ENCODE data around the gene FKBP2. TPM values are rescaled to one million over a fixed set of nuclear protein-coding genes. Genes with fewer than 3 reads are reported as not detected.

The FKBP2 gene
- total RNA-seq, 1 donor from 2014 or later = 56.2 TPM

DNA sequence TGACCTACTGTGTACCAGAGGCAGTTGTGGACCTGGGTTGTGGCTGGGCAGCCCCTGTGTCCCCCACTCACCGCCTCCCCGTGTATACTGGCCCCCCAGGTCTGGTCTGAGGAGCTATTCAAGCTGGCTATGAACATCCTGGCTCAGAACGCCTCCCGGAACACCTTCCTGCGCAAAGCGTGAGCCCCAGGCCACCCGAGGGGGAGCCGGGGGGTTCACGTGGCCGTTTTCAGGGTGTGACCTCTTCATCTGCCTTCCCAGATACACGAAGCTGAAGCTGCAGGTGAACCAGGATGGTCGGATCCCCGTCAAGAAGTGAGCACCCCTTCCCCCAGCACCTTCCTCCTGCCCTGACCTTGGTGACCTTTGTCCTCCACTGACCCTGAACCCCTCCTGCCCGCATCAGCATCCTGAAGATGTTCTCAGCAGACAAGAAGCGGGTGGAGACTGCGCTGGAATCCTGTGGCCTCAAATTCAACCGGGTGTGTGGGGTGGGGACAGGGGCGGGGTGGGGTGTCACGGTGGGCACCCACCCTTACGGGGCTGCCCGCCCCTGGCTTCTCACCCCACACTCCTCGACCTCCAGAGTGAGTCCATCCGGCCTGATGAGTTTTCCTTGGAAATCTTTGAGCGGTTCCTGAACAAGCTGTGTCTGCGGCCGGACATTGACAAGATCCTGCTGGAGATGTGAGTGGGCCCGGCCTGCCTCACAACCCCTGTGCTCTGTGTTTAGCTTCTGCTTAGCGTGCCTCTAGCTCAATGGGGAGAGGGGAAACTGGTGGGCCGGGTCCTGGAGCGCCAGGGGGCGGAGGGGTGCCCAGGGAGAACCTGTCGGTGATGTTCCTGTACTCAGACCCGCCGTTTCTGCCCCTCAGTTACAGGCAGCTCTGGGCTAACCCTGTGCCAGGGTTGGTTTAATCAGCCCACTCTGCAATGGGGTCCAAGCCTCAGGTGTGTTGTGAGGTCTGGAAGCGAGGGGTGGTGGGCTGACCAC lies 14.5 kb downstream of the FKBP2 start:
- ATAC-seq (no peak), DNase-seq (ENCODE audit: low spot score) (no peak)
- intact Hi-C loops (cut with DNase I) = no loop called here

DNA sequence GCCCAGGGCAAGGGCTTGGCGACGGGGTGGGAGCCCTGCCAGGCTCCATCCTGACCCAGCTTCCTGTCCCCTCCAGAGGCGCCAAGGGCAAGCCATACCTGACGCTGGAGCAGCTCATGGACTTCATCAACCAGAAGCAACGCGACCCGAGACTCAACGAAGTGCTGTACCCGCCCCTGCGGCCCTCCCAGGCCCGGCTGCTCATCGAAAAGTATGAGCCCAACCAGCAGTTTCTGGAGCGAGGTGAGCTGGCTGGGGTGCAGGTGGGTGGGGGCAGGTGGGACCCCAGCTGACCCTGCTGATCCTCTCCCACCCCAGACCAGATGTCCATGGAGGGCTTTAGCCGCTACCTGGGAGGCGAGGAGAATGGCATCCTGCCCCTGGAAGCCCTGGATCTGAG lies 15.4 kb downstream of the FKBP2 start:
- ATAC-seq (no peak), DNase-seq (ENCODE audit: low spot score) (no peak)
- intact Hi-C loops (cut with DNase I) = no loop called here

DNA sequence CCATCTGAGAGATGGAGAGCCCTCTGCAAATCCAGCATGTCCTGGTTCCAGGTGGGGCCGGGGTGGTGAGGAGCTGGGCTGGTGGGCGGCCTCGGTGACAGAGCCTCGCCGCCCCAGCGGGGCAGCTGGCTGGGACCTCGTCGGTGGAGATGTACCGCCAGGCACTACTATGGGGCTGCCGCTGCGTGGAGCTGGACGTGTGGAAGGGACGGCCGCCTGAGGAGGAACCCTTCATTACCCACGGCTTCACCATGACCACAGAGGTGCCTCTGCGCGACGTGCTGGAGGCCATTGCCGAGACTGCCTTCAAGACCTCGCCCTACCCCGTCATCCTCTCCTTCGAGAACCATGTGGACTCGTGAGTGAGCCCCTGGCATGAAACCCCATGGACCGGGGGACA lies 17.5 kb downstream of the FKBP2 start:
- DNase-seq (ENCODE audit: low spot score) (no peak), ATAC-seq (no peak)
- intact Hi-C loops (cut with DNase I) = no loop called here

DNA sequence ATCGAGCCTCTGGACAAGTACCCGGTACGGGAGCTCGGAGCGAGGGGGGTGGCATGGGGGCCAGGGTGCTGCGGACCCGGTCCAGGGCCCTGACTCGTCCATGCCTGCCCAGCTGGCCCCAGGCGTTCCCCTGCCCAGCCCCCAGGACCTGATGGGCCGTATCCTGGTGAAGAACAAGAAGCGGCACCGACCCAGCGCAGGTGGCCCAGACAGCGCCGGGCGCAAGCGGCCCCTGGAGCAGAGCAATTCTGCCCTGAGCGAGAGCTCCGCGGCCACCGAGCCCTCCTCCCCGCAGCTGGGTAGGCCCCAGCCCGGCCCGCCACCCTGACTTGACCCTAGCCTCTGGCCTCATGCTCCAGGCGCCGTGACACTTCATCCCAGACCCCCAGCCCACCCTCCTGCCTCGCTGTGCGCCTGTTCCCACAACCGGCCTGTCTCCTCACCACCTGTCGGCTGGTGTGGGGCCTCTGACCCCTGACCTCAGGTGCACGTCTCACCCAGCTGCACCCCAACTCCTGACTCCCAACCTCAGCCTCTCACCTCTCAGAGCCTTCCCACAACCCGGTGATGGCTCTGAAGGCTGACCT lies 18.1 kb downstream of the FKBP2 start:
- DNase-seq (ENCODE audit: low spot score) = no peak
- no peak for ATAC-seq
- intact Hi-C loops (cut with DNase I) = no loop called here

DNA sequence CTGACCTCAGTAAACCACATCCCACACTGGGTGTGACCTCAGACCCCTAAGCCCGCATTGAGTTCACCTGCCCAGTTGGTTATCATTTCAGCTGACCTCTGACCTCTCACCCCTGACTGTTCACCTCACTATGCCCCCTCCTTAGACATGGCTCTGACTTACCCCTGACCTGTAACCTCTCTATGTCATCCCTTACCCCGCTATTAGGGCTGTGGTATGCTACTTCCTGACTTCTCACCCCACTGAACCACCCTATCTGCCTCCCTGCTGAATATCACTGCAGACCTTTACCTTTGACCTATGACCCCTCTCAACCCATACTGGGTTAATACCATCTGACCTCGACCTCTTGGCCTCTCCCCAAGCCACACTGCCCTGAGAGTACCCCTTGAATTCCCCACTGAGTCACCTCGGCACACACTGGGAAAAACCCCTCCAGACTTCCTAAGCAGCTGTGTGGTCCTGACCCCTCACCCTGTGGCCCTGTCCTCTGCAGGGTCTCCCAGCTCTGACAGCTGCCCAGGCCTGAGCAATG lies 18.7 kb downstream of the FKBP2 start:
- DNase-seq (ENCODE audit: low spot score) (no peak), ATAC-seq (no peak)
- intact Hi-C loops (cut with DNase I) = no loop called here

GRCh38 chr11:64260147-64260708 lies 19.3 kb downstream of the FKBP2 start:
- DNase-seq (ENCODE audit: low spot score) = no peak
- no peak for ATAC-seq
- intact Hi-C loops (cut with DNase I) = no loop called here

DNA sequence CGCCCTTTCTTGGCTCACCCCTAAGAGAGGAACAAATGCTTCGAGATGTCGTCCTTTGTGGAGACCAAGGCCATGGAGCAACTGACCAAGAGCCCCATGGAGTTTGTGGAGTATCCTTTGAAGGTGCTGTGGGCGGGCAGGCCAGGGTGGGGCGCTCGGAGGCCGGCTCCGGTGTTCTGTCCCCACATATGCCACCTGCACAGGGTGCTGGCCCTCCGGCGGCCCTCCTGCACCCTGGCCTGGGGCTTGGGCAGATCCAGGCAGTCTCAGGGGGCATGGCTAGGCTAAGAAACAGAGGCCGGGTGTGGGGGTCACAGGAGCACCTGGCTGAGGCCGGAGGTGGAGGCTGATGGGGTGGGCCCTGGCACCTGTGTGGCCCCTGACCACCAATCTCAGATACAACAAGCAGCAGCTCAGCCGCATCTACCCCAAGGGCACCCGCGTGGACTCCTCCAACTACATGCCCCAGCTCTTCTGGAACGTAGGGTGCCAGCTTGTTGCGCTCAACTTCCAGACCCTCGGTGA lies 20.7 kb downstream of the FKBP2 start:
- no peak for ATAC-seq
- intact Hi-C loops (cut with DNase I) = no loop called here
- no peak for DNase-seq (ENCODE audit: low spot score)

DNA sequence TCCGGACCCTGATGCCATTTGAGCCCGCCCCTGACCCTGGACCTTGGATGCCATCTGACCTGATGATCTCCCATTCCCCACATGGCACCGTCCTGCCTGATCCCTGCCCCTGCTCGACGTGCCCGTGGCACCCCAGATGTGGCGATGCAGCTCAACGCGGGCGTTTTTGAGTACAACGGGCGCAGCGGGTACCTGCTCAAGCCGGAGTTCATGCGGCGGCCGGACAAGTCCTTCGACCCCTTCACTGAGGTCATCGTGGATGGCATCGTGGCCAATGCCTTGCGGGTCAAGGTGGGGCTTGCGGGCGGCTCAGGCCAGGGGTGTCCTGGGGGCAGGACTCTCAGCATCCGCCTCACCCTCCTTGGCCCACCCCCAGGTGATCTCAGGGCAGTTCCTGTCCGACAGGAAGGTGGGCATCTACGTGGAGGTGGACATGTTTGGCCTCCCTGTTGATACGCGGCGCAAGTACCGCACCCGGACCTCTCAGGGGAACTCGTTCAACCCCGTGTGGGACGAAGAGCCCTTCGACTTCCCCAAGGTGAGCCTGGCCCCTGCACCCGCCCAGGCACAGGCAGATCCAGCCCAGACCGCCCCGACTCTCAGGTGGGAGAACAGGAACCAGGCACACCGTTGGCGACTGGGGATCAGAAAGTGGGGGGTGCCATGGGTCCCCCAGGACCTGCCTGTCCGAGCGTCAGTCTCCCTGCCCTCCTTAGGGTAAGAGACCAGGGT lies 21.5 kb downstream of the FKBP2 start:
- intact Hi-C loops (cut with DNase I) = no loop called here

GRCh38 chr11:64263021-64263946 lies 22.4 kb downstream of the FKBP2 start:
- DNase-seq (ENCODE audit: low spot score) (no peak), ATAC-seq (no peak)
- intact Hi-C loops (cut with DNase I) = no loop called here

More for the DNA sequence above, 21.5 kb downstream of the FKBP2 start:
- no peak for DNase-seq (ENCODE audit: low spot score)
- no peak for ATAC-seq

DNA sequence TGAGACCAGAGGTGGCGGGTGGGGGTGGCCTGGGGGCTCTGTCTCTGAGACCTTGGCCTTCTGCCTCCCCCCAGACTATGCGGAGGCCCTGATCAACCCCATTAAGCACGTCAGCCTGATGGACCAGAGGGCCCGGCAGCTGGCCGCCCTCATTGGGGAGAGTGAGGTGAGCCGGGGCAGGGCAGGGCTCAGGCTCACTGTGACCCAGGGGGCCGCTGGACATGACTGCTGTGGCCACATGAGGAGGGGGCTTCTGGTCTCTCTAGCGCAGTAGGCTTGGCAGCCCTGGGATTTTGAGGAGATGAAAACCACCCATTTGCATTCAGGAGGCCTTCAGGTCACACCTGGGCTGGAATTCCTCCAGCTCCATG lies 23.0 kb downstream of the FKBP2 start:
- intact Hi-C loops (cut with DNase I) = no loop called here
- ATAC-seq = no peak
- DNase-seq (ENCODE audit: low spot score) = no peak

DNA sequence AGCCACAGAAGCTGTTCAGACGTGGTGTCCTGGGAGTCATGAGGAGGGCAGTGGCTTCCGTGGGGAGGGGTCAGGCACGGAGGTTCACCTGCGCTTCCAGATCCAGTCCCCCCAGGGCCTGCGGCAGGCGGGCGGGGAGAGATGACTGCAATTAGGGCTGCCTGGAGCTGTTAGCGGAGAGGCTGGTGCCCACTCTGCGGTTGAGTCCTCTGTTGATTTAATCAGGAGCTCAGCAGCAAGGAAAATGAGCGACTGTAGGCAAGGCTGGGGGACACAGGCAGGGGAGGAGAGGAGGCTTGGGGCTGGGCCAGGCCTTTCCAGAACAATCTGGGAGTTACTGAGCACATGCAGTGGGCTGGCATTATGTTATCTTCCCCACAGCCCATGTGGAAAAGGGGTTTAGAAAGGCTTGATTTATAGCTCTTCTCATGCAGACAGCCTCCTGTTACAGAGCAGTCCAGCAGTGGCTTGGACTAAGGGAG lies 23.5 kb downstream of the FKBP2 start:
- DNase-seq (ENCODE audit: low spot score) (no peak), ATAC-seq (no peak)
- intact Hi-C loops (cut with DNase I) = no loop called here

- DNase-seq (ENCODE audit: low spot score) (no peak), ATAC-seq (no peak)
- intact Hi-C loops (cut with DNase I) = no loop called here
These were observed 24.6 kb downstream of the FKBP2 start for GRCh38 chr11:64265176-64266160.

DNA sequence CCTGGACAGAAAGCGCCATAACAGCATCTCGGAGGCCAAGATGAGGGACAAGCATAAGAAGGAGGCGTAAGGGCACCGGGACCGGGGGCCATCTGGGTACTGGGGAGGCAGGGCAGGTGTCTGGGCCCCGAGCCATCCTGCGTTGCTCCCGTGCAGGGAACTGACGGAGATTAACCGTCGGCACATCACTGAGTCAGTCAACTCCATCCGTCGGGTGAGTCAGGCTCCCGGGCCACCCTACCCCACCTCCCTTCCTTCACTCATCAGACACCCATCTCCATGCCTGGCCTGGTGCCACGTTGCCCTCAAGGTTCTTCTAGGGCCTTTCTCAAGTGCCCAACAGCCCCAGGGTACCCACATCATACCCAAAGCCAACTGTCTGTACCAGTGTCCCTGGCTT lies 25.4 kb downstream of the FKBP2 start:
- intact Hi-C loops (cut with DNase I) = no loop called here

DNA sequence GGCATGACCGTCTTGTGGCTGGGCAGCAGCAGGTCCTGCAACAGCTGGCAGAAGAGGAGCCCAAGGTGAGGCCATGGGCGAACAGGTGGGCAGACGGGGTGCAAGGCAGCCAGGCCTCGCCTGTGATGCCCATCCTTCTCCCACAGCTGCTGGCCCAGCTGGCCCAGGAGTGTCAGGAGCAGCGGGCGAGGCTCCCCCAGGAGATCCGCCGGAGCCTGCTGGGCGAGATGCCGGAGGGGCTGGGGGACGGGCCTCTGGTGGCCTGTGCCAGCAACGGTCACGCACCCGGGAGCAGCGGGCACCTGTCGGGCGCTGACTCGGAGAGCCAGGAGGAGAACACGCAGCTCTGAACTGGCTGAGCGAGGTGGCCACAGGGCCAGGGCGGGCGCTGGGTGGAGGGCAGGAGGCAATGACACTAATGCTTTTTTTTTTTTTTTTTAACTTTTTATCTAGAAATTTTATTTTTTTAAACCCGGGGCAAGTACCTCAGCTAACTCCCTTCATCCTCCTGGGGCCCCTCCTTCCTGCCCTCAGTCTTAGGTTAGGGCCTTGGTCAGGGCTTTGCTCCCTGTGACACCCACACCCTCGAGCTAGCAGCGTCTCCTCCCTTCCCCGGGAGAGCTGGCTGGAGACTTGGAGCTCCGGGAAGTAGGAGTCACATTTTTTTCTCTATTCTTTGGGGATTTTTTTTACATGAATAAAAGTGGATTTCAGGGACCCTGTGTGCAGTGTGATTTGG lies 26.5 kb downstream of the FKBP2 start:
- intact Hi-C loops (cut with DNase I) = no loop called here
- DNase-seq (ENCODE audit: low spot score) (no peak), ATAC-seq (no peak)

More for the DNA sequence above, 25.4 kb downstream of the FKBP2 start:
- ATAC-seq = no peak
- DNase-seq (ENCODE audit: low spot score) = no peak

- ATAC-seq (peak; percentile 0), DNase-seq (ENCODE audit: low spot score) (peak; percentile 81)
- intact Hi-C loops (cut with DNase I) = no loop called here
These were observed 27.4 kb downstream of the FKBP2 start for GRCh38 chr11:64268025-64268892.

Measured in sciatic nerve (tissue), 2 donors.